G401.6 (cell line): ENCODE results near the gene EN1.

Experiments
- FAIRE-seq: peaks from 2 replicates; lab custom pipeline; 2012; peaks lifted over from hg19 to GRCh38; lab: Jason Lieb, UNC

Gene EN1

GRCh38 chr2:118846953-118847761 lies at the start of gene EN1:
EN1 (minus strand) TSS chr2:118847648; CDS start chr2:118847167, 481 bp downstream.
- FAIRE-seq: no peak

DNA sequence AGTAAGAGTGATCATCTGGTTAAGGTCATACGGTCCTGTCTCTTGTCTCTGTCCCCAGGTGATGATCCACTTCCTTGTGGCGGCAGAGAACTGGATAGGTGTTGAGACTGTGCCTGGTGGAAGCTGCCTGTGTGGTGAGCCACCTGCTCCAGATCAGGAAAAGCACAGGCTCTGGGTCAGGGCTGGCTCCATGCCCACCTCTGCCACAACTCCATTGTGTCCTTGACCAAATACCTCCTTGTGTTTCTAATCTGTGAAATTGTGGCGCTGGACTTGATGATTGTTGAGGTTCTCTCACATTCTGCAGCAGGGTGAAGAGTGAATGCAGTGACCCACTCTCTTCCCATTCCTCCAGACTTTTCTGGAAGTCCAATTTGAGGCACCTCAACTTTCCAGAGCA lies 45.7 kb upstream of the EN1 start:
- FAIRE-seq: no peak

DNA sequence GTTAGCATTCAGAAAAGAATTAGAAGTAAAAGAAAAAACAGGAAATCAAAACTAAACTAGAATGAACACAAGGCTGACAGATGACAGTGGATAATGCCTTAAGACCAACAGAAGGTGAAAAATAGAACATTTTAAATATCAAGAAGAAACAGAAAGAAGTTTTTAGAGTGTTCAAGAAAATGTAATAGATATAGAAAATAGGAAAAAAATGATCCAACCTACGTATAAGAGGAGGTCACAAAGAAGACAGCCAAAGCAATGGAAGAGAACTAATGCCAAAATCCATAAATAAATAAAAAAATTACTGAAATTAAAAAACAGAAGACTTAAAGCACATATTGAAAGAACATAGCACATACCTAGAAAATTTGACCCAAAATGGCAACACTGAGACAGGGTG lies 42.5 kb upstream of the EN1 start:
- FAIRE-seq: no peak

GRCh38 chr2:118883792-118884191 lies 36.3 kb upstream of the EN1 start:
- no peak for FAIRE-seq

- FAIRE-seq: no peak
Measured at GRCh38 chr2:118882693-118883336, 35.4 kb upstream of the EN1 start.

- no peak for FAIRE-seq
Measured at GRCh38 chr2:118881490-118882129, 34.2 kb upstream of the EN1 start.

DNA sequence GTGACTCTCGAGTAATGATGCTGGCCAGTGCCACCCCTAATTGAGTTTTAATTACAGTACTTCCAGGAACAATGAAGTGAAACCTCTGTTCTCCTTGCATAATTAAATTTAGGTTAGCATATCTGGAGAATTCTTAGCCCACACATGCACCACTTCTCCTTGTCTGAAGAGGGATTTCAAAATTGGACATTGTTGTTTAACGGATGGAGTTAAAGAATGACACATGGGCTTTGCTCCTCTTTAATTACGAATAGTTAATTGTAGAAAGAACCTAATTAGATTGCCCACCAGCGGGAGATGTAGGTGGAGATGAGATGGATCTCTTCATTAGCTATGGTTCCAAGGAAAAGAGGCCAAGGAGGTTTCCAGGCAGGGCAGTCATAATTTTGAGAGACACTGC lies 33.1 kb upstream of the EN1 start:
- no peak for FAIRE-seq

GRCh38 chr2:118878531-118879149 lies 31.2 kb upstream of the EN1 start:
- FAIRE-seq: no peak

- no peak for FAIRE-seq
Measured at GRCh38 chr2:118875318-118875717, 27.9 kb upstream of the EN1 start.

DNA sequence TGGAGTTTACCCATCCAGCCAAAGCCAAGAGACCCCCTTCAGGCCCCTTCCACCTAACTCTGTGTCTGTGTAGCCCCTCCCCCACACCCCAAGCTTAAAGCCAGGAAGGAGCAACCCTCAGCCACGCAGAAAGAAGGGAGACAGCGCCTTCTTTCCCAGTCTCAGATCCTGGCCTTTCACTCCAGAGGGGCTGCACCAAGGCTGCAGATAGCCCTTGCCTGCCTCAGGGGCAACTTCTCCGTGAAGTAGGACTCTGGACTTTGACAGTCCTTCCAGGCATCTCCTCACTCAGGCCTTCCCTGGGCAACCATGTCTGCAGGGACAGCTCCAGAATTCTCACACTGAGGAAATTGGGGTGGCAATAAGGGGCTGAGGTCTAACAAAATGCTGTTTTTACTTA lies 26.9 kb upstream of the EN1 start:
- no peak for FAIRE-seq

- FAIRE-seq: no peak
Measured at GRCh38 chr2:118865106-118865505, 17.7 kb upstream of the EN1 start.

GRCh38 chr2:118864207-118864606 lies 16.8 kb upstream of the EN1 start:
- no peak for FAIRE-seq

DNA sequence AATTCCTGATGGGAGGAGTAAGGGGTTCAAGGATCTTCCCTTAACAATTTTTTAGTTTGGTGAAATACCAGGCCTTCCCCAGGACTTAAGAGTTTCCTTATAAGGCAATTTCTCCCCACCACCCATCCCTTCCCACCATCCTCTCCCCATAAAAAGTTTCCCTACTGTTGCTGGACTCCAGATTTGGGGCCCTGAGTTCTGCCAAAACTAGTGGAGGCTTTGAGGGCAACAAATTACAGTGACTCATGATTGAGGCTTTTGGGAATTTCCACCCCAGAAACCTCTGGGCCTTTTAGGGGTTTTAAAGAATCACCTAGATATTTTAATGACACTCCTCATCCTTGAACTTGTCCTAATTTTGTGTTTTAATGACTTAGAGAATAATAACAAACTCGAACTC lies 14.3 kb upstream of the EN1 start:
- no peak for FAIRE-seq

- no peak for FAIRE-seq
Measured at GRCh38 chr2:118861242-118861641, 13.8 kb upstream of the EN1 start.

DNA sequence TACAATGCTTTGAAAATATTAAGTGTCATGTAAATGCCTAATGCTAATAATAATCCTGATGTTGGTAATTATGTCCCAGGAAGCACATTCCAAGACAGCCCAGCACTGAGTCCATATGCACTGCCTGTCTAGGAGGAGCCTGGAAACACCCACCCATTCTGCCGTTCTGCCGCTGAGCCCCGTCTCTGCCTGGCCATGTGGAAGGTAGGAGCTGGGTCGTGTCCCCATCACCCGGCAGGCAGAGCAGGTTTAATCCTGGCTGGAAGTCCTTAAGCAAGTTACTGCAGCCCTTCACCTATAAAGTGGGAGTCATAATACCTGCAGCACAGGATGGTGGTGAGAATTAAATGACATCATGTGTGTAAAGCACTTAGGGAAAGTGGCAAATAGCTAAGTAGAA lies 13.1 kb upstream of the EN1 start:
- FAIRE-seq: no peak

GRCh38 chr2:118859157-118859770 lies 11.8 kb upstream of the EN1 start:
- FAIRE-seq: no peak

- FAIRE-seq: no peak
Measured at GRCh38 chr2:118858485-118859156, 11.2 kb upstream of the EN1 start.

DNA sequence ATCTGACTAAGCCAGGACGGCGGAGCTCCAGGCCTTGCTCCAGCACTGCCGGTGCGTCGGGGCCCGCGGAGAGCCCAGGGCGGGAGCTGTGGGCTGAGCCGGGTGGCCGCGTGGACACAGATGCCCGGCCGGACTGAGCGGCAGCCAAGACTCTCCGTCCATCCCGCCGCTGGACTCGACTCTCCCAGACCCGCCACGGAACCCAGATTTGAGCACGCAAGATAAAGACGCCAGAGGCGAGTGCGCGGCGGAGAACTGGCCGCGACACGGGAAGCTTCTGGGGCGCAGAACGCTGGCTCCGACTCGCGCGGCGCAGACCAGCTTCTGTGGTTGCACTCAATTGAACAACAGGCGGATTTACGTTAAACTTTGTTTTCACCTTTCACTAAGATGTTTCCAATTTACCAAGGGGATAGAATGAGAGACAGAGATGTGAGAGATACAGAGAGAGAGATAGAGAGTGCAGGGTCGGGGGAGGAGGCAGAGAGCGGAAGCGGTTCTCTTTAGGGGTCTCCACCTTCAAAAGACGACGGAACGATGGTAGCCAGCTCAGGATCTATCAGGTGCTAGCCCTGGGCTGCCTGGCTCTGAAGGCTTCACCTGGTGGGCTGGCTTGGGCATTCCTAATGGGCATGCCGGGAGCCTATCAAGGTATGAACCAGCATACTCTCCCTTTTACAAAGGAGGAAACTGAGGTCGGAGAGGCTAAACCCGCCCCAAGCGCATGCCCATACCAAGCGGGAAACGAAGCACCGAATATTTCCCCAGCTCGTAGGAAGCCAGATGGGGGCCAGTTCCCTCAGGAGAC lies 10.4 kb upstream of the EN1 start:
- no peak for FAIRE-seq

DNA sequence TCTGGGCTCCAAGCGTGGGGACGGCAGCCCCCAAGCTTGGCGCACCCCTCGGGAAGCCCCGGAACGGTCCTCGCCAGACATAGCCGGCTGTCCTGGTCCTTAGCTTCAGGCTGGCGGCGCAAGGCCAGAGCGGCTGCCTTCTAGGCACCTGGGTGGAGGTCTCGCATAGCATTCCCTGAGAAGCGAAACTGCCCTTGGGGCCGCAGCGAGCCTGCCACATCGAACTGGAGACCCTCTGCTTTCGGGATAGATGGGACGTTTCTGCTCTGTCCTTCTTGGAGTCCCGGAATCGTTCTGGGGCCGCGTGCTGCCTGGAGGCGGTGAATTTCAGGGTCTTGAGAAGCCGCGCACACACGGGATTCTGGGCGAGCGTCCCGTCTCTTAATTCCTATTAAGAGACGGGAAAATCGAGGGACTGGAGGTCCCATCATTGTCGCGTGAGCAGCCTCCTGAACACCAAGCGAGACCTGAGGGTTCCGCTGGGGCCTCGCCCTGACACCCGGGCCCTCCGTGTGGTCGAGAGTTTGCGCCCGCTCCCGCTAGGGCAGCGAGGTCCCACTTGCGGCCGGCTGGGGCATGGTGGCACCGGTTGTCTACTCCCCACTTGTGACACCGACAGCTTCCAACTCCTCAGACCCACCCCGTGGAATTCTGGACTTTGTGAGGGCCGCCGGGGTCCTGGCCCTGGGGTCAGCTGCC lies 9.7 kb upstream of the EN1 start:
- FAIRE-seq: no peak

GRCh38 chr2:118856330-118856977 lies 9.0 kb upstream of the EN1 start:
- FAIRE-seq: no peak
